GM04504 (cell line): ENCODE data around the gene TENT5A.

Experiments
- DNase-seq: peaks from one replicate; pipeline ENCODE4 v3.0.0-alpha.2; 2012; ENCODE audit warnings: low read depth

The TENT5A gene

DNA sequence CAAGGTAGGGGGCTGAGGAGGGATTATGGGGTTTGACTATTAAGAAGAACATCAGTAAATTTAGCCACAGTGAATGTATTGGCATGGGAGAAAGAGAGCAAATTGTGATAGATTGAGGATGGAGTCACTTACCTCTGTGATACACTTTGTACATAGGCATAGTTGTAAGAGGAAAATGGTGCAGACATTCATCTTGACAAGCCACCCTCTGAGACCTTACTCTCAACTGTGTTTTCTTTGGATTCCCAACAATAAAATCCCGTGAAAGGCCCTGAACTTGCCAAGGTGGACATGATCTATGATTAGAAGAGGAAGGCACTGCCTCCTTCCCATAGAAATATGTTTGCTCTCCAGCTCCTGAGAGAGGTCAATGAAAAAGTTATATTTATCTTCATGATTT, 18.6 kb upstream of the TENT5A start:
- no peak for DNase-seq

DNA sequence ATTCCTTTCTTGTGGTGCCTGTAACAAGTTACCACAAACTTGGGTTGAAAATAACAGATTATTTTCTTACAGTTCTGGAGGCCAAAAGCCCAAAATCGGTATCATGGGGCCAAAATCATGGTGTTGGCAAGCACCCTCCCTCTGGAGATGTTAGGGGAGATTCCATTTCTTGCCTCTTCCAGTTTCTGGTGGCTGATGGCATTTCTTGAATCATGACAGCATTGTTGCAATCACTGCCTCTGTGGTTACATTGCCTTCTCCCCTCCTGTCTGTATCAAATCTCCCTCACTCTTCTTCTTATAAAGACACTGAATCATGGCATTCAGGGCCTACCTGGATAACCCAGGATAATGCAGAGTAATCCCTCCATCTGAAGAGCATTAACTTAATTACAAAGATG, 17.9 kb upstream of the TENT5A start:
- no peak for DNase-seq

DNA sequence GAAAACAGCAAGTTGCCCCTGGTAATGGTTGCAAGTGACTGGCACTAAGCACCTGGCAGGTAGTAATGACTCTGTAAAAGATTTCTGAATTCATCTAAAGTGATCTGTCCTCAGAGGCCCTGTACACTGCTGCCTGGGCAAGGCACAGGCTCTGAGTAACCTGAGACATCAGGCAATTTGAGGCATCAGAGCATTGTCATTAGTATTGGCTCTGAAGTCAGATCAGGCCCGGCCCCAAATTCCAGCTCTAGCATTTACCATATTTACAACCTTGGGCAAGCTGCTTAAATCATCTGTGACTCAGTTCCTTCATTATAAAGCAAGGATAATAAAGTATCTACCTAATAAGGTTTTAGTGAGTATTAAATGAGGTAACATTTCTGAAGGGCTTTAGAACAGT, 17.3 kb upstream of the TENT5A start:
- no peak for DNase-seq

DNA sequence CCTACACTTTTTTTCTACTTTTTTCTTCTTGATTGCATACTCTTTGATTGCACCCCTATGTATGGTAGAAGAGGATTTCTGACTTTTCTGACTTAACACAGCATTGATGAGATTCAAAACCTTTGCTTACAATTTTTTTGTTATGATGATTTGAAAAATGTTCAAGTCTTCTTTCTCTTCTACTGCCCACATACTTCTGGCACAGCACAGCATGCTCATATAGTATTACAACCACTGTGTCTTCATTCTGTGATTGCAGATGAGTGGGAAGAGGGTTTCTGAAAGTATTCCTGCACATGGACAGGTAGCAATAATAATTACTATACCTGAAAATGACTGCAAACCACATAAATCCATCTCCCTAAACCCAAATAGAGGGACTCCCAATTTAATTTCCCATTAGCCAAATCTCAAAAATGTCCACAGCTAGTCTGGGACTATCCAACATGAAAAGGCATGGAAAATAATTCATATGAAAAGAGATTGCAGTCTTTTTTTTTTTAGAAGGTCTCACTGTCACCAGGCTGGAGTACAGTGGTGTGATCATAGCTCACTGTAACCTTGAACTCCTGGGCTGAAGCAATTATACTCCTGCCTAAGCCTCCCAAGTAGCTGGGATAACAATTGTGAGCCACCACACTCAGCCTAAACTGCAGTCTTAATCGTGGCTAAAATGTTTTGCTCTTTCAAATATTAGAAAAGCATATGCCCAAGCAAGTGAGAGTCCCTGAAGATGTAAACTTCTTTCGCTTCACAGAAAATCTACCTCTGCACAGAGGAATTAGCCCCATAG, 15.9 kb upstream of the TENT5A start:
- no peak for DNase-seq

DNA sequence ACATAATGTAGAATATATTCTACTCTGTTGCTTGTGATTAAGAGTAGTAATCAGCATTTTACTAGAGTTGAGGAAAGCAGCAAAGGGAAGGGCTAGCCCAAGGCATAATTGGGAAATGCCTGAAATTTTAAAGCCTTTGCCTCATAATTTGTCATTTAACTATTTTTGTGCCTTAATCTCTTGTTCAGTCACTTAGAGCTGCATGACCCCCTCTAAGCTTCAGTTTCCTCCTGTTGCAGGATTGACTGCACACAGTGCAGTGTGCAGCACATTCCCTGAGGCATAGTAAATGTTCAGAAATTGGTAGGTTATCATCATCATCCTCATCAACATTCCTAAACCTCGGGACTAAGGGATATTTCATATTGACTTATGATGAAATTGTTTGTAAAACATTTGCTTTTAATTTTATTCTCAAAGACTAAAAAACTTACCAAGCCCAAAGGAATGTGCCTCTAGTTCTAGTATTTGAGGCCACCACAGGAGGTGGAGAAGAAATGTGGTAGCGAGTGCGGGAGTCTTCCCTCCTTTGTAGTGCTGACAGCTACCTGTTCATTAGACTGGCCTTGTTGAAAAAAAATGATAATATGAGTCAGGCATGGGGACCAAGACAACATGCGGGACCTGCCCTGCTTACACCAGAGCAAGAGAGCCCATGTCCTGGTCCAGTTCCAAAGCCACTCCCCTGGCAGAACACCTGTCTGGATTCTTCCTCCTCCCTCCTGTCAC, 14.8 kb upstream of the TENT5A start:
- peak; percentile 72 for DNase-seq

DNA sequence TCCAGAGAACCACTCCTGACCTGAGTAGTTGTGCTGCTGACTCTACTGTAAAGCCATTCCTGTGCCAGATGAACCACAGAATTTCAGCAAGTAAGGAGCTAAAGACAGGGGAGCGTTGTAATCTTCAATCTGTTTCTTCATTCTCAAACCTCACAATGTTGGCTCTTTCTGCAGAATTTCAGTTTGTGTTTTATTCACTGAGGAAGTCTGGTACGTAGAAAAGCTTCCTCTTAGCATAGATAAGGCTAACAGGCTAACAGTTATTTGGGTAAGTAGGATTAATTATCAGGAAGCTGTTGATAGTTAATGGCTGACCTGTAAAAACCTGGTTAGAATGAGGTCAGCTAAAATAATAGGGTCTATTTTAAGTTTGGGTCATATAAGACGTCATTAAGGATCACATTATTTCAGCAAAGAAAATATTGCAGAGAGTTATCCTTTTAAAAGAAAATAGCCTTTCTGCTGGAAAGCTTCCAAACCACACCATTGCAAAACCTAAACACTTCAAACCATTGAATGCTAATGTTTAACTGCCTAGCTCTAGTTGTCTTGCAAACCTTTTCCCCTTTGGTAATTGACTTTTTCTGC, 14.1 kb upstream of the TENT5A start:
- DNase-seq = peak; percentile 85

DNA sequence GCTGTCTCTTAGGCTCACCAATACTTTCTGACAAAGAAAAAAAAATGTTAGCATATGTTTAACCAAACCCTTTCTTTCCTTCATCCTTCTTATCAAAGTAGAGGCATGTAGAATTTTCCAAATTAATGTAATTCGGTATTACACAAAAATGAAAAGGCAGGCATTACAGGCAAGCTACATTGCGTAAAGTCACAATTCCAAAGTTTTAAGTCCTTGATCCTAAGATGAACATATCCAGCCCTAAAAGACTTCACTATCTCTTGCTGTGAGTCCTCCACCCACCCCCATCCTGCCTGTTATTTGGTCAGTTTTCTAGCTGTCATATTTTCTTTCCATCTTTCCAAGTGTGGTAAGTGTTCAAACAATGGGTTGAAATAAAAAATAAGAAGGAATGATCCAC, 12.1 kb upstream of the TENT5A start:
- no peak for DNase-seq

DNA sequence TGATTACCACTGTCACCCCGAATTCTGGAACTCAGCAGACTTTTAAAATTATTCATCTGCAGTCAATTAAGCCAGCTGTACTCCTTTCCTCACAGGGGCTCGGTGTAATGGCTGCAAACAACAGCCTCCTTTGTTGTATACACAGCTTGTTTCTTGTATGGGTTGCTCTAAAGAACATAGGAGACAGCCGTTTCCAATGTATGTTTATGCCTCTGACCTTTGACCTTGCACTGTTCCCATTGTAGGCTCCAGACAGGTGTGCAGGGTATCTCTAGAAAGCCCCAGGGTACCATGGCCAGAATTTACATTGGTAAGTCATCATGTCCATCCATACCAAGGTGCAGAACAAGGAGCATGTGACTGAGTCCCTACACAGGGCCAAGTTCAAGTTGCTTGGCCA, 11.5 kb upstream of the TENT5A start:
- DNase-seq = no peak

DNA sequence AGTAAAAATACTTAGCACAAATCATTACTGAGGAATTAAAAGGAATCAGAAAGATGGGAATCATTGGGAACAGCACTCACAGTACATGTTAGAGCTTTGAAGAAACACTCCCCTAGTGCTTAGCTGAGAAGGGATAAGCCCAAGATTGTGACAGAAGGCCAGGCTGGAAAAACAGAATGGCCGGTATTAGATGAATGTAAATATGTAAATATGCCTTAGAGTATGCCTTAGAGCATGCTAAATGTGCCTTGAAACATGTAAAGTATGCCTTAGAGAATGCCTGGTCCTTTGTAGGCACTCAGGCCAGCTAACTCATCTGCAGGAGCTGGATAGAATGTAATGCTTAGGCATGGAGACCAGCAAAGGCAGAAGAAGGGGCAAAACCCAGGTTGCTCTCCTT, 10.6 kb upstream of the TENT5A start:
- DNase-seq = no peak

DNA sequence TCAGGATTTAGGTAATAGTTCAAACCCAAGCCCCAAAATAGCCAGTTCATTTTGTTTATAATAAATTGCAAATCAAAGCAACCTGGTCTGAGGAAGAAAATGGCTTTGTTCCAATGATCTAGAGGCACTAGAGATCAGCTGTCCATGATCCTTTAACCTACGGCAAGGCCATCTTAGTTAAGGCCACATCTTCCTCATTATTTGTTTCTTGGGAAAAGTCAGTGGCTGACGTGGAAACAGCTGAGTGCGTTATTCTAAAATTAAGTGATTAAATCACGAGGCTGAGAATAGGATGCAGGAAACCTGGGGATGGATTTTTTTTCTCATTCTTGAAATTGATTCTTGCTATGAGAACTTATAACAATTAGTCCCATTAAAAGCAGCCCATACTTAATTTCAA, 10.1 kb upstream of the TENT5A start:
- DNase-seq = no peak

DNA sequence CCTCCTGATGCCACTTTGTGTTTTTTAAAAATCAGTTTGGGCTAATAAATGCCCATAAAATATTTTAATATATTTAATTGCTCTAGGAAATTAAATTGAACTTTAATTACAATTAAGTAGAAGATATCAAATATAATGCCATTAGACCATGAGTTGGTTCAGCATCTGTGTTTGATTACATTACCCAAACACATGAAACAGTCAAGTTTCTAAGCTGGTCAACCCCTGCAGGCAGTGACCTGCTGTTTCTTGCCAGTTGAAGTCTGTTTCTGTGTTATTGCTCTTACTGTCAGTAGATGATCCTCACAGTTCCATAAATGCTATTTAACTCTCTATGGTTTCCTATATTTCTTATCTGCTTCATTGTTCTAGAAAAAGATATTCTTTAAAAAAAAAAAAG, 9.7 kb upstream of the TENT5A start:
- no peak for DNase-seq

DNA sequence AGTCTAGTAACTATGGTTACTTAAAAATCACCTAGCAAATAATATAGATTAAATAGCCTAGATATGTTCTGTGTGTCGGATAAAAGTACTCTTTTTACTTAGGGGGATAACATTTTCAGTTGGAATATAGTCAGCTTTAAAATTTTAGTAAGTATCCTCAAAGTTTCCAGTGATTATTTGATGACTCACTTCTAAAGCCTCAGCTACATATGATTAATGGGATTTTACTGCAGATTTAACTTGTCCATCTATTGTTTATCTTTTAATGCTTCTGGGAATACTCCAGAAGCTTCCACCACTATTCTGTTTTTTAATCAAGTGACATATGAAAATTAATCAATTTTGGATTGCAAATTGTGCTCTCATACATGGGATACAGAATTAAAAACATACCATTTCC, 8.7 kb upstream of the TENT5A start:
- no peak for DNase-seq

DNA sequence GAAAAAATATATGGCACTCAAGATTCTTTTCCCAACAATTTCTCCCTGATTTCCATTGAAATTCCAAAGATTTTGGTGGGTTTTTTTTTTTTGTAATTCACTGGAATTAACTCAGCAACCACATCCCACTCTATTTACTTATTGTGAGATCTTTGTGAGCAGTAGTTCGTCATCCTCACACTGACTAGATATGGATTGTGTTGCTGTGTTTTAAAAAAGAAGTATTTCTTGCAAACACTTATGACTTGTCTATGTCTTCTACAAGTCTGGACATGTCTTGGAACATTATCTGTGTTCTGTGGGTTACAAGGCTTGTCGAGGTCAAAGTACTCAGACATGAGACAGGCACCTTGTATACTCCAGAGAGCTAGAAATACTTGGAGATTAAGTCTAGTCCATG, 7.3 kb upstream of the TENT5A start:
- no peak for DNase-seq

DNA sequence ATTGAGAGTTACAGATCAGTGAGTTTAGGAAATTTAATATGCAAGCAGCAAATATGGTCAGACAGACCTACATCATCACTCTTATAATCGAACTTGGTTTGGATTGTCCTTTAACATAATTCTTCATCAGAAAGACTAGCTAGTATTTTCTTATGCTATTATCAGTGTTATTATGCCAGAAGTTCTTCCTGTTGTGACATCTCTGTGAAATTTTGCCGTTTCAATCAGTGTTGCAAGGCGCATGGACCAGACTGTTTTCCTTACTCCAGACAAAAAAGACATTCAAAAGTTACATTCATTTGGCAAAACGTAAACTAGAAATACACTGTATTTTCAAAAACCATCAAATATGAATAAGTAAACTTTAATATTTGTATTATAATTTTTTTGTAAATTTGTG, 5.7 kb upstream of the TENT5A start:
- no peak for DNase-seq

DNA sequence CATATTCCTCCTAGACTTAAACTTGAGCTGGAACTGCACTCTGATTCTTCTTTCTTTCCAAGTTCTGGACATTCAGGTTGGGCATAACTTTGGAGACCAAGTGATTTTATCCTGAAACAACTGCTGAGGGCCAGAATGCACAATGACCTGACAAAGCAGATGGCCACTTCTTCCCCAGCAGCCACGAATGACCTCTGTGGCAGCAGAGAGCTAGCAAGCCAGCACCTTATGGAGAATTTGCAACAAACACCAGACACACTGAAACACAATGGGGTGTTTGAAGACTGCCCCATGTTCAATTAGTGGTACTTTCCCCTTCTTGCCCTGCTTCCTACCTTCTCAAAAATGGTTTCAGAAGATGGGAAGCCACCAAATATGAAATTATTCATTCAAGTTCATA, 4.2 kb upstream of the TENT5A start:
- no peak for DNase-seq

DNA sequence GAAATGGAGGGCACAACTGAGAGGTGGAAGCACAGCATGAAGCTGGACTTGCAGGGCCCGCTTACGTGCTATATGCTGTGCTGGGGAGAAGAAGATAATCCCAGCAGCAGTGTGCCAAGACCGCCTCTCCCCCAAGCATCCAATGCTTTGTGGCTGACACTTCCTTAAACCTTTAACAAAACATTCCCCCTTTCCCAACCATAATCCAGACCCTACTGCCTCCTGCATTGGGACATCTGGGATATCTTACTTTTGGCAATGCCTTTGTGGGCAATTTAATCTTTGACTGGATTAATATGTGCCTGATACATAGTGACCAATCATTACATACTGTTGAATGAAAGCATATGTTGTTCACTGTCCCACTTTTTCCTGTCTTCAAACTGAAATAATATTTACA, 3.1 kb upstream of the TENT5A start:
- no peak for DNase-seq

DNA sequence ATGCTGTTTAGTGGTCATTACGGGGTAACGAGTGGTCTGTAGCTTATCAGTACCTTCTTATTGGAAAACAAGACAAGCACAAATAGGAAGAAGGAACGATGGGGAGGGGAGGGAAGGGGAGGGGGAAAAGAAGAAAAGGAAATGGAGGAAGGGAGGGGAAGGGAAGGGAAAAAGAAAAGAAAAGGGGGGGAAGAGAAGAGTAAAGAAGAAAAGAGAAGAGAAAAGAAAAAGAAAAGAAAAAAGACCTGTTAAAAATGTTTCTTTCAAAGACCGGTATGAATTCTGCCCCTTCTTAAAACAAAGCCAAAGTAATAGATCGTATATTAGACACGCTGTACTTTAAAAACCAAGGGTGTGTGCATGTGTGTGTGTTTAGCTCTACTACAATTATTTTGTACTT, 2.4 kb upstream of the TENT5A start:
- no peak for DNase-seq

DNA sequence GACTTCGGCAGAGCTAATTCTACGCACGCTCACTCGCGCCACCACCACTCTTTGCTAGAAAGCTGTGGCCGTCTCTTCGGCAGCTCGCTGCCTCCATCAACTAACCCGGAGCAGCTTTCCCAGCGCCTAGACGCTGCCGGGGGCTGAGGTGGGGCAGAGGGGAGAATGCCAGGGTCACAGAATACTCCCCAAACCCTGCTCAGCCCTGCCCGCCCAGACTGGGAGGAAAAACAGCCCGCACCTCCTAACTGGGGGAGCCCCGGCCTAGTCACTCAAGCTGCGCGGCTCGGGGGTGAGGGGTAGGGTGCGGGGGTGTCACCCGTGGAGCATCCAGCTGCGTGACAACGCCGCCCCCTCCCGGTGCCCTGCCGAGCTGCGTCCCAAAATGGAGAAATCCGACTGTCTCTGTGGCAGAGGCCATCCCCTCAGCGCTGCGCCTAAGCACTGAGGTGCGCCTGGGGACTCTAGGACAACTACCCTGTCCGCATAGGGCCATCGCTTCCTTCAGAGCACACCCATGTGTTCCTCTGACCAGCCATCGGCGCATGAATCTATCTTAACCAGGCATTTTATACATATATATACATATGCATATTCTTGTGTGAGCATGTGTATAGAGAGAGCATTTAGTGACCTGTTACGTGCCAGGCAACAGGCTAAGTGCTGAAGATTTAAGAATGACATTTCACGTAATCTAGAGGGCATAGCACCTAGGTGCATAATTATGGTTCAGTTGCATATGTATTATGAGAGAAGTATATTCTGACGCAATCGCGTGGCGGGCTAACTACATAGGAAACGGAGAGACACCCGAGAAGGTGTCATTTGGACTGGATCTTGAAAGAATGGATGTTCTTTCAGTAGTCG, 1.5 kb upstream of the TENT5A start:
- DNase-seq = no peak

DNA sequence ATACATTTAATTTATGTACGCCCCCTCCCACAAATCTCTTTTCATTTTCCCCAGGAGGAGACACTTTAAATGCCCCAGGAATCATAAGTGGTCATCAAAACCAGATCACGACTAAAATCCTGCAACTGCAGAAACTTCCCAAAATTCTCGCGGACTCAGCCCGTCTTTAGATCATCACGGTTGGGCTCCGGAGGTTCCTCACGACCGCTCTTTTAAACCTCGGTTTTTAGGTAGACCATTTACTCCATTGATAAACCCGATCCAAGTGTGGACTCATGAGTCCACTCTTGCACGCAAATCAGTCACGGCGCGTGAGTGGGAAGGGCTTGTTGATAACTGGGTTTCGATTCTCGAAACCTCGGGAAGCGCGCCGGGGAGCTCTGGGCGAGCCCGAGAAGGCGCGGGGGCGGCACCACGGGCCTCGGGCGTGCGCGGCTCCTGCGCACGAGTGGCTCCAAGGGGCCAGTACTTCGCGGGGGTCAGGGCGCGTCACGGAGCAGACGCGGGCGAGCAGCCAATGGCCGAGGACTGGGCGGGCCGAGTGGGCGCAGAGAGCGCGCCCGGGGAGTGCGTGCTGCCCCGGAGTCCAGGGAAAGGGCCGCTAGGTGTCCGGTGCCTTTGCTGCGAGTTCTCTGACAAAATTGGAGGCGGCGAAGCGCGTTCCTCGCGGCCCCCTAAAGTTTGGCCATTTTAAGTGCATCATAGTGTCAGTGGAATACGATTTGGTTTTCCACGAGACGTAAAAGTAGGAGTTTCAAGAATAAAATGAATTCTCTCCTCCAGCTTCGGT, 635 bp upstream of the TENT5A start:
- DNase-seq = peak; percentile 85

DNA sequence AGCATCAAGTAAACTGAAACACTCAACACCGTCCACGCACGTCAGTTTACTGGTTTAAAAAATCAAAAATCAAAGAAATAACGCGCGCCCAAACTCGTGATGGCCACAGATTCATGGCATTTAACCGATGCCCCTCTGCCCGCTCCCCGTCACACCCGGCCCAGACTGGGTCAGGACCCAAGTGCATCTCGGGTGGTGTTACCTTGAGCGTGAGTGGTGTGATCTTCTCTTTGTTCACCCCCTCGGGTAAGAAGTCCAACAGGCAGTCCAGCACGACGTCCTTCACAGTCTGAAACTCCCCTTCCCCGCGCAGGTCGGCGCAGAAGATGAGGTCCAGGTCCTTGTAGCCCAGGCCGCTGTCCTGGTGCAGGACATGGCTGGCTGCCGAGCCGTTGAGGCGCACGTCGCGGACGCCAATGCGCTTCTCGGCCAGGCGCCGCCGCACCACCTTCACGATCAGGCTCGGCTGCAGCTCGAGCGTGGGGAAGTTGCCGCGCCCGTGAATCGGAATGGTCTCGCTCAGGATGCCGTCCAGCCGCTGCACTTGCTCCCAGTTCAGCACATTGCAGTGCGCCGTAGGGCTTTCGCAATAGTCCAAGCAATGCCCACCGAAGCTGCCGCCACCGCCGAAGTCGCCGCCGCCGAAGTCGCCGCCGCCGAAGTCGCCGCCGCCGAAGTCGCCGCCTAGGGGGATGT, 945 bp downstream of the TENT5A start:
- DNase-seq = no peak
